AG08396 (cell line): Measurements from ENCODE around the gene KIF1A.
"Not testable (repeated sequence)": the region's sequence is repeated elsewhere in the genome, so short reads cannot be mapped to it uniquely, and the experiment has no call there.

Experiments used
- DNase-seq: peaks from one replicate; pipeline ENCODE4 v3.0.0; 2012; ENCODE audit warnings: low spot score, mixed read lengths

Gene KIF1A

GRCh38 chr2:240846873-240847595 is 27.0 kb upstream of the KIF1A start:
- no peak for DNase-seq

GRCh38 chr2:240846309-240846708 is 26.3 kb upstream of the KIF1A start:
- DNase-seq: not testable (repeated sequence)

- DNase-seq: peak; percentile 90
These were observed 20.5 kb upstream of the KIF1A start for GRCh38 chr2:240840435-240841060.

GRCh38 chr2:240839152-240840143 is 19.4 kb upstream of the KIF1A start:
- DNase-seq: no peak

- no peak for DNase-seq
These were observed 17.6 kb upstream of the KIF1A start for GRCh38 chr2:240837621-240838020.

GRCh38 chr2:240836781-240837467 is 16.9 kb upstream of the KIF1A start:
- DNase-seq: peak; percentile 88

- no peak for DNase-seq
These were observed 15.5 kb upstream of the KIF1A start for GRCh38 chr2:240835528-240835927.

GRCh38 chr2:240834377-240834975 is 14.5 kb upstream of the KIF1A start:
- DNase-seq: no peak

- DNase-seq: no peak
These were observed 13.8 kb upstream of the KIF1A start for GRCh38 chr2:240833724-240834285.

- no peak for DNase-seq
These were observed 13.0 kb upstream of the KIF1A start for GRCh38 chr2:240832921-240833494.

- peak; percentile 94 for DNase-seq
These were observed 12.2 kb upstream of the KIF1A start for GRCh38 chr2:240832205-240832727.

GRCh38 chr2:240831594-240832204 is 11.7 kb upstream of the KIF1A start:
- no peak for DNase-seq

- DNase-seq: no peak
These were observed 5.5 kb upstream of the KIF1A start for GRCh38 chr2:240825476-240825875.

GRCh38 chr2:240823449-240824336 is 3.7 kb upstream of the KIF1A start:
- DNase-seq: no peak

- DNase-seq: no peak
These were observed 2.3 kb upstream of the KIF1A start for GRCh38 chr2:240822280-240822847.

GRCh38 chr2:240821429-240821778 is 1.4 kb upstream of the KIF1A start:
- DNase-seq: no peak

- peak; percentile 15 for DNase-seq
These were observed 799 bp upstream of the KIF1A start for GRCh38 chr2:240820607-240821428.
